Smooth muscle cell (in vitro differentiated cells): ENCODE measurements around the gene MYO3B. TPM values are rescaled to one million over a fixed set of nuclear protein-coding genes. Genes with fewer than 3 reads are reported as not detected.
A peak's percentile ranks its signal among the peaks of the same experiment; 100 is the strongest.
"Not testable (repeated sequence)": the region's sequence is repeated elsewhere in the genome, so short reads cannot be mapped to it uniquely, and the experiment has no call there.

ENCODE experiments used
- DNase-seq: peaks from one replicate; lab custom pipeline; 2025; ENCODE audit not compliant: unreplicated experiment; lab: John Stamatoyannopoulos, UW
- H2AFZ ChIP-seq: fragments of 200-600 bp; sonication (generic); 2 replicates; pipeline ENCODE4 v1.6.0; 2016; ENCODE audit warnings: antibody characterized with exemption, low read depth, mild to moderate bottlenecking
- H3F3A ChIP-seq: fragments of 200-600 bp; sonication (generic); 2 replicates; pipeline ENCODE4 v1.6.0; 2017; ENCODE audit warnings: antibody characterized with exemption, low read depth
- H3K27ac ChIP-seq: fragments of 200-600 bp; sonication (generic); 2 replicates; pipeline ENCODE4 v1.5.1; 2016; ENCODE audit warnings: low read depth, mild to moderate bottlenecking
- H3K27me3 ChIP-seq: fragments of 200-600 bp; sonication (generic); 2 replicates; pipeline ENCODE4 v1.6.1; 2016; ENCODE audit warnings: low read depth, mild to moderate bottlenecking
- H3K36me3 ChIP-seq: fragments of 200-600 bp; sonication (generic); 2 replicates; pipeline ENCODE4 v1.5.1; 2016; ENCODE audit warnings: low read depth
- H3K4me1 ChIP-seq: fragments of 200-600 bp; sonication (generic); 2 replicates; pipeline ENCODE4 v1.5.1; 2016; ENCODE audit warnings: low read depth
- H3K4me2 ChIP-seq: fragments of 200-600 bp; sonication (generic); 2 replicates; pipeline ENCODE4 v1.6.0; 2016; ENCODE audit warnings: mild to moderate bottlenecking
- H3K4me3 ChIP-seq: fragments of 200-600 bp; sonication (generic); 2 replicates; pipeline ENCODE4 v1.5.1; 2016; ENCODE audit warnings: mild to moderate bottlenecking
- H3K79me2 ChIP-seq: fragments of 200-600 bp; sonication (generic); 2 replicates; pipeline ENCODE4 v1.6.0; 2016; ENCODE audit warnings: low read depth, mild to moderate bottlenecking
- H3K9ac ChIP-seq: fragments of 200-600 bp; sonication (generic); 2 replicates; pipeline ENCODE4 v1.6.0; 2016; ENCODE audit warnings: low read depth
- H3K9me3 ChIP-seq: fragments of 200-600 bp; sonication (generic); replicated peaks from 2 replicates; pipeline ENCODE4 v1.5.1; 2016; ENCODE audit warnings: low read depth
- H4K20me1 ChIP-seq: fragments of 200-600 bp; sonication (generic); 2 replicates; pipeline ENCODE4 v1.6.0; 2016; ENCODE audit warnings: low read depth
- WGBS: methylation state at CpG from one replicate; pipeline ENCODE4 v1.1.7; 2016; ENCODE audit warnings: low lambda C conversion rate; 5-methylcytosine and 5-hydroxymethylcytosine counted together
- polyA plus RNA-seq: library from polyadenylated mRNA; unstranded; fragments of >200 nt; fragmentation: Nextera tagmentation; extraction: Ambion mirVana; gene quantifications from 2 replicates; pipeline ENCODE4 v1.2.1, GENCODE V29; 2016
- total RNA-seq: library from RNA; depleted of rRNA; stranded (reverse); fragments of >200 nt; gene quantifications from 2 replicates; pipeline ENCODE4 v1.2.3, GENCODE V29; 2014
- TF ChIP-seq, protein P1 (sequence below): fragments of 200-600 bp; sonication (generic); IDR thresholded peaks from 2 replicates; pipeline ENCODE4 v1.5.1; 2017; ENCODE audit warnings: borderline replicate concordance, mild to moderate bottlenecking, antibody characterized with exemption; ENCODE audit not compliant: insufficient read depth, poor library complexity, severe bottlenecking

MYO3B gene
- total and polyA plus RNA-seq, 2 experiments from 2014 or later: 0.47 to 3.1 TPM

GRCh38 chr2:170433448-170433847, 255.5 kb downstream of the MYO3B start:
- Histone ChIP-seq H3K4me2 (peak overlapping the region; percentile 2), H3K36me3 (no peaks in the 10 kb centered on the region), H3F3A (peaks cover 23% of the 10 kb centered on the region), H3K27ac (peak overlapping the region; percentile 21), H3K9me3 (no peaks in the 10 kb centered on the region), H2AFZ (no peak overlapping the region), H3K4me3 (no peak overlapping the region), H4K20me1 (no peaks in the 10 kb centered on the region), H3K4me1 (peaks cover 22% of the 10 kb centered on the region), H3K9ac (no peak overlapping the region), H3K27me3 (no peaks in the 10 kb centered on the region), H3K79me2 (no peaks in the 10 kb centered on the region)
- 23% methylated on average over 2 of the region's 2 CpGs for WGBS
- no peak for DNase-seq
- TF ChIP-seq, protein P1, sequence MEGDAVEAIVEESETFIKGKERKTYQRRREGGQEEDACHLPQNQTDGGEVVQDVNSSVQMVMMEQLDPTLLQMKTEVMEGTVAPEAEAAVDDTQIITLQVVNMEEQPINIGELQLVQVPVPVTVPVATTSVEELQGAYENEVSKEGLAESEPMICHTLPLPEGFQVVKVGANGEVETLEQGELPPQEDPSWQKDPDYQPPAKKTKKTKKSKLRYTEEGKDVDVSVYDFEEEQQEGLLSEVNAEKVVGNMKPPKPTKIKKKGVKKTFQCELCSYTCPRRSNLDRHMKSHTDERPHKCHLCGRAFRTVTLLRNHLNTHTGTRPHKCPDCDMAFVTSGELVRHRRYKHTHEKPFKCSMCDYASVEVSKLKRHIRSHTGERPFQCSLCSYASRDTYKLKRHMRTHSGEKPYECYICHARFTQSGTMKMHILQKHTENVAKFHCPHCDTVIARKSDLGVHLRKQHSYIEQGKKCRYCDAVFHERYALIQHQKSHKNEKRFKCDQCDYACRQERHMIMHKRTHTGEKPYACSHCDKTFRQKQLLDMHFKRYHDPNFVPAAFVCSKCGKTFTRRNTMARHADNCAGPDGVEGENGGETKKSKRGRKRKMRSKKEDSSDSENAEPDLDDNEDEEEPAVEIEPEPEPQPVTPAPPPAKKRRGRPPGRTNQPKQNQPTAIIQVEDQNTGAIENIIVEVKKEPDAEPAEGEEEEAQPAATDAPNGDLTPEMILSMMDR: no peak

GRCh38 chr2:170434396-170434795, 256.4 kb downstream of the MYO3B start:
- not testable (repeated sequence) for H3K36me3 ChIP-seq, H3K27me3 ChIP-seq, DNase-seq, H3K9me3 ChIP-seq, H2AFZ ChIP-seq, H3K79me2 ChIP-seq, H3K4me3 ChIP-seq, H4K20me1 ChIP-seq, H3K9ac ChIP-seq
- H3K27ac ChIP-seq: peak overlapping the region; percentile 54
- peaks cover 23% of the 10 kb centered on the region for H3F3A ChIP-seq
- H3K4me1 ChIP-seq: peaks cover 22% of the 10 kb centered on the region
- H3K4me2 ChIP-seq: peak overlapping the region; percentile 64
- 95% methylated on average over 5 of the region's 5 CpGs for WGBS

- Histone ChIP-seq H3K4me1 (peaks cover 22% of the 10 kb centered on the region), H3K4me2 (peak overlapping the region; percentile 64), H3K9ac (no peak overlapping the region), H3F3A (peaks cover 23% of the 10 kb centered on the region), H3K27ac (peak overlapping the region; percentile 54), H3K36me3 (no peaks in the 10 kb centered on the region), H3K9me3 (no peaks in the 10 kb centered on the region), H3K27me3 (no peaks in the 10 kb centered on the region), H4K20me1 (no peaks in the 10 kb centered on the region), H3K4me3 (no peak overlapping the region), H2AFZ (no peak overlapping the region), H3K79me2 (no peaks in the 10 kb centered on the region)
- TF ChIP-seq, protein P1: no peak
- no peak for DNase-seq
- 24% methylated on average over 6 of the region's 6 CpGs for WGBS
Observed at GRCh38 chr2:170434900-170435621, 257.1 kb downstream of the MYO3B start.

DNA sequence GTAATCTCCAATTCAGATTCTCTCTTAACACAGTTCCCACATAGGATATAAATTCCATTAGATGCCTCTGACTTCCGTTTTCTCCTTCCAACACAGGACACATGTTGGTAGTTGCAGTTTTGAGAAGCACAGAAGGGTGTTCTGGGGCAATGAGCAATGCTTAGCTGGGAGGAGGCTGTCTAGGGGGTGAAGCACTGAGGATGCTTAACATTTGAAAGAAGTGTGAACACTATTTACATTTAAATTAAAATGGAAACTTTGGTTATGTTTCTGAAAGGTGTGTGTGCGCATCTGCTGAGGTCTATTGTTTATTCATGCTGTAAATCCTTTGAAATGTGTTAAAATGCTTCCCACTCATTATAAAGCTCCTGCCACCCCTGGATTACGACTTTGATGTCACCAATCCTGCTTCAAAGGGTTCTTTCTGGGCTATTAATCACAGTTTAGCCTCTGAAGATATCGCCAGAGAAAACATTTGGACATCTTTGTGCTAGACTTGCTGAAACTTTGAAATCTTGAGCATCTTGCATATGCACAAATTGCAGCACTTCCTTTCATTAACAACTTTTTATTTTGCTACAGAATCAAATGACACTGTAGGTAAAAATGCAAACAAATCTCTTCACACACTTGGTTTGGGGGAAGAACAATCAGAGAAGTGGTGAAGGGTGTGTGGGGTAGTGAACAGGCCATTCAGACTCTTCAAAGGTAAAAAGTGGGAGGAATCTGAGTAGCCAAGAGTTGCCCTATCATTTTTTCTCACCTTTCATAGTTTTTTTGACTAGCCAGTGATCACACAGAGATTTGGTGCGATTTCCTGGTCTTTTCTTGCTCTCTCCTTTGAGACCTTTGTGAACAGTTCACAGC, 258.4 kb downstream of the MYO3B start:
- Histone ChIP-seq H3F3A (peaks cover 23% of the 10 kb centered on the region), H3K27me3 (no peaks in the 10 kb centered on the region), H3K4me3 (no peak overlapping the region), H3K4me2 (peak overlapping the region; percentile 64), H2AFZ (no peak overlapping the region), H4K20me1 (no peaks in the 10 kb centered on the region), H3K4me1 (peaks cover 22% of the 10 kb centered on the region), H3K79me2 (no peaks in the 10 kb centered on the region), H3K27ac (peak overlapping the region; percentile 54), H3K9ac (no peak overlapping the region), H3K9me3 (no peaks in the 10 kb centered on the region), H3K36me3 (no peaks in the 10 kb centered on the region)
- WGBS: 14% methylated on average over 5 of the region's 5 CpGs
- TF ChIP-seq, protein P1: no peak
- DNase-seq: no peak
